B cell (primary cell): ENCODE results near the gene CADM2. TPM values are rescaled to one million over a fixed set of nuclear protein-coding genes. Genes with fewer than 3 reads are reported as not detected.

Experiments
- ATAC-seq: fragments of 200-7000 bp; cut with Tn5 transposase; one replicate; pipeline ENCODE4 v1.10.0; 2021; ENCODE audit warnings: low read depth, mild to moderate bottlenecking, moderate number of reproducible peaks, moderate library complexity
- CTCF ChIA-PET: fragments of 350-600 bp; sonication (Branson Sonifier 250); formaldehyde crosslinking; loops from one replicate; lab custom pipeline; 2021; ENCODE audit warnings: antibody characterized with exemption, inconsistent platforms; lab: Charles Lee
- POLR2A ChIA-PET: fragments of 350-600 bp; sonication (Branson Sonifier 250); formaldehyde crosslinking; loops from one replicate; lab custom pipeline; 2021; ENCODE audit warnings: antibody characterized with exemption; lab: Charles Lee
- DNase-seq: peaks from one replicate; pipeline ENCODE4 v3.0.0; 2013
- H2AFZ ChIP-seq: 2 replicates; pipeline ENCODE4 v1.6.1; 2012; ENCODE audit warnings: mild to moderate bottlenecking, low read depth, low read length; ENCODE audit not compliant: insufficient read depth, poor library complexity, severe bottlenecking
- H3K27ac ChIP-seq, 2 donors: 1 replicate in 1 of 2; 2 replicates in 1 of 2; pipeline ENCODE4 v1.5.1; 2012 to 2013; ENCODE audit warnings: low read length in 2 of 2, mild to moderate bottlenecking in 2 of 2, moderate library complexity in 1 of 2
- H3K27me3 ChIP-seq, 4 experiments: fragments of 200-600 bp in 1 of 4; sonication (generic) in 1 of 4; replicated peaks in 1 of 4; 1 replicate in 2 of 4; 2 replicates in 2 of 4; pipeline versions ENCODE4 v1.6.1 to v1.7.0; 2013 to 2016; ENCODE audit warnings: low read length in 3 of 4, mild to moderate bottlenecking in 2 of 4, mixed read lengths in 1 of 4, moderate library complexity in 1 of 4; ENCODE audit not compliant: insufficient read depth in 4 of 4, control insufficient read depth in 3 of 4; ENCODE audit errors: control extremely low read depth in 1 of 4
- H3K36me3 ChIP-seq, 2 experiments: replicated peaks in 1 of 2; 1 replicate in 1 of 2; 2 replicates in 1 of 2; pipeline versions ENCODE4 v1.6.1 to v1.7.1; 2013; ENCODE audit warnings: low read length in 1 of 2; ENCODE audit not compliant: insufficient read depth in 2 of 2, control insufficient read depth in 1 of 2; ENCODE audit errors: control extremely low read depth in 1 of 2, extremely low read depth in 1 of 2
- H3K4me1 ChIP-seq, 2 donors: fragments of 200-600 bp in 1 of 2; sonication (generic) in 1 of 2; 1 replicate in 1 of 2; 2 replicates in 1 of 2; pipeline versions ENCODE4 v1.5.1 to v1.6.1; 2013 to 2017; ENCODE audit warnings: low read length in 2 of 2; ENCODE audit not compliant: control insufficient read depth in 2 of 2, insufficient read depth in 2 of 2
- H3K4me2 ChIP-seq: replicated peaks from 2 replicates; pipeline ENCODE3; 2012; ENCODE audit warnings: mild to moderate bottlenecking, low read depth, low read length; ENCODE audit not compliant: poor library complexity, severe bottlenecking
- H3K4me3 ChIP-seq, 5 experiments: fragments of 200-600 bp in 1 of 5; sonication (generic) in 1 of 5; 1 replicate in 3 of 5; 2 replicates in 2 of 5; pipeline versions ENCODE4 v1.5.1 to v1.7.0; 2011 to 2016; ENCODE audit warnings: low read length in 4 of 5, mild to moderate bottlenecking in 4 of 5, low read depth in 2 of 5, control low read depth in 1 of 5, moderate library complexity in 1 of 5; ENCODE audit not compliant: insufficient read depth in 1 of 5; ENCODE audit errors: control extremely low read depth in 1 of 5, extremely low read depth in 1 of 5
- H3K79me2 ChIP-seq: fragments of 200-600 bp; sonication (generic); one replicate; pipeline ENCODE4 v1.6.0; 2016; ENCODE audit warnings: low read length; ENCODE audit not compliant: control insufficient read depth, insufficient read depth
- H3K9ac ChIP-seq: fragments of 200-600 bp; sonication (generic); 2 replicates; pipeline ENCODE4 v1.6.1; 2017; ENCODE audit warnings: mild to moderate bottlenecking, low read length, moderate library complexity
- H3K9me3 ChIP-seq, 3 donors: one replicate each; pipeline versions ENCODE4 v1.6.1 to v1.7.1; 2013; ENCODE audit warnings: low read length in 2 of 3; ENCODE audit not compliant: control insufficient read depth in 2 of 3, insufficient read depth in 1 of 3; ENCODE audit errors: control extremely low read depth in 1 of 3
- H4K20me1 ChIP-seq: 2 replicates; pipeline ENCODE4 v1.6.0; 2012; ENCODE audit warnings: mild to moderate bottlenecking, low read length; ENCODE audit not compliant: insufficient read depth, control insufficient read depth, poor library complexity, severe bottlenecking
- H3K27ac Mint-ChIP-seq: one replicate; pipeline ENCODE4 v1.8.0; 2021; ENCODE audit warnings: mixed read lengths
- H3K27me3 Mint-ChIP-seq: one replicate; pipeline ENCODE4 v1.8.0; 2021; ENCODE audit warnings: mixed read lengths
- H3K4me1 Mint-ChIP-seq: one replicate; pipeline ENCODE4 v1.8.0; 2021; ENCODE audit warnings: mixed read lengths
- H3K4me3 Mint-ChIP-seq: one replicate; pipeline ENCODE4 v1.8.0; 2021; ENCODE audit warnings: mixed read lengths
- H3K9me3 Mint-ChIP-seq: one replicate; pipeline ENCODE4 v1.8.0; 2022; ENCODE audit warnings: mixed read lengths; ENCODE audit not compliant: insufficient read depth
- EZH2 ChIP-seq: IDR thresholded peaks from 2 replicates; pipeline ENCODE4 v1.6.1; 2012; ENCODE audit warnings: borderline replicate concordance, low read depth, mild to moderate bottlenecking, moderate library complexity, low read length; ENCODE audit not compliant: insufficient read depth, poor library complexity, severe bottlenecking
- WGBS: methylation state at CpG from one replicate; pipeline ENCODE4 v1.1.5; 2013; ENCODE audit warnings: missing lambda C conversion rate; ENCODE audit not compliant: insufficient coverage; 5-methylcytosine and 5-hydroxymethylcytosine counted together
- intact Hi-C: fragments of 100-400 bp; cut with micrococcal nuclease; formaldehyde crosslinking; loops from one replicate; pipeline ENCODE4 v1.10.0; 2022
- polyA plus RNA-seq: library from polyadenylated mRNA; depleted of rRNA; stranded (reverse); fragments of >200 nt; gene quantifications from 2 replicates; pipeline ENCODE4 v1.2.3, GENCODE V29; 2012
- total RNA-seq, 2 donors: library from RNA; stranded (reverse); fragments of 120-200 nt in 1 of 2; gene quantifications; 1 replicate in 1 of 2; 2 replicates in 1 of 2; pipeline versions ENCODE4 v1.2.3 to v1.2.4, GENCODE V29; 2013 to 2022
- TF ChIP-seq, protein P1 (sequence below): fragments of 200-600 bp; IDR thresholded peaks from one replicate; pipeline ENCODE4 v1.8.0; 2022; ENCODE audit warnings: antibody characterized with exemption, mild to moderate bottlenecking

Gene CADM2
- total and polyA plus RNA-seq, 2 donors (not counting 1 experiment from before 2014, with no cell fraction given): 0.10 to 0.37 TPM

DNA sequence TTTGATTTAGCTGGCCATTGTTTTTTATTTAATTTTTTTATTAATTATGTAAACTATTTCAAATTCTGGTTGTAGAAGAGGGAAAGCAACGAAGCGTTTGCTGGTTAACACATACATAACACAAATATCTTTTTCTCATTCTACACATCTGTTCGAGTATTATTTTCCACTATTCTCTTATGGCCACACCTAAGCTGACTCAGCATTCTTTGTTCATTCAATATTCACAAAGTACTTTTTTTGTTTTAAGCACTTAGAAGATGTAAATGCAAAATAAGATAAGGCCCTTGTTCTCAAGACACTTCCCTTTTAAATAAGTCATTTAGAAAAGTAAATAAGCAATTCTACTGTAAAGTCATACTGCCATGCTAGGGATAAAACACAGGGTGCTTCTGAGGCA lies 45.4 kb downstream of the CADM2 start:
- intact Hi-C loops: no loop called here
- Mint-ChIP-seq H3K4me3 (no peak overlapping the region), H3K27me3 (no peaks in the 10 kb centered on the region), H3K27ac (no peak overlapping the region), H3K4me1 (no peaks in the 10 kb centered on the region), H3K9me3 (no peaks in the 10 kb centered on the region)
- Histone ChIP-seq H4K20me1 (no peaks in the 10 kb centered on the region), H3K4me2 (no peak overlapping the region), H3K4me1 (no peaks in the 10 kb centered on the region), H3K27ac (no peak overlapping the region), H3K9me3 (no peaks in the 10 kb centered on the region), H3K4me3 (no peak overlapping the region), H2AFZ (no peak overlapping the region), H3K79me2 (no peaks in the 10 kb centered on the region), H3K36me3 (no peaks in the 10 kb centered on the region), H3K27me3 (no peaks in the 10 kb centered on the region), H3K9ac (no peak overlapping the region)
- no CpG with 5 or more reads among the region's 3 CpGs for WGBS
- ChIA-PET CTCF (no interaction called here), POLR2A (no interaction called here)
- DNase-seq (no peak), ATAC-seq (no peak)
- no peak for TF ChIP-seq EZH2
- TF ChIP-seq, protein P1, sequence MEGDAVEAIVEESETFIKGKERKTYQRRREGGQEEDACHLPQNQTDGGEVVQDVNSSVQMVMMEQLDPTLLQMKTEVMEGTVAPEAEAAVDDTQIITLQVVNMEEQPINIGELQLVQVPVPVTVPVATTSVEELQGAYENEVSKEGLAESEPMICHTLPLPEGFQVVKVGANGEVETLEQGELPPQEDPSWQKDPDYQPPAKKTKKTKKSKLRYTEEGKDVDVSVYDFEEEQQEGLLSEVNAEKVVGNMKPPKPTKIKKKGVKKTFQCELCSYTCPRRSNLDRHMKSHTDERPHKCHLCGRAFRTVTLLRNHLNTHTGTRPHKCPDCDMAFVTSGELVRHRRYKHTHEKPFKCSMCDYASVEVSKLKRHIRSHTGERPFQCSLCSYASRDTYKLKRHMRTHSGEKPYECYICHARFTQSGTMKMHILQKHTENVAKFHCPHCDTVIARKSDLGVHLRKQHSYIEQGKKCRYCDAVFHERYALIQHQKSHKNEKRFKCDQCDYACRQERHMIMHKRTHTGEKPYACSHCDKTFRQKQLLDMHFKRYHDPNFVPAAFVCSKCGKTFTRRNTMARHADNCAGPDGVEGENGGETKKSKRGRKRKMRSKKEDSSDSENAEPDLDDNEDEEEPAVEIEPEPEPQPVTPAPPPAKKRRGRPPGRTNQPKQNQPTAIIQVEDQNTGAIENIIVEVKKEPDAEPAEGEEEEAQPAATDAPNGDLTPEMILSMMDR: no peak

DNA sequence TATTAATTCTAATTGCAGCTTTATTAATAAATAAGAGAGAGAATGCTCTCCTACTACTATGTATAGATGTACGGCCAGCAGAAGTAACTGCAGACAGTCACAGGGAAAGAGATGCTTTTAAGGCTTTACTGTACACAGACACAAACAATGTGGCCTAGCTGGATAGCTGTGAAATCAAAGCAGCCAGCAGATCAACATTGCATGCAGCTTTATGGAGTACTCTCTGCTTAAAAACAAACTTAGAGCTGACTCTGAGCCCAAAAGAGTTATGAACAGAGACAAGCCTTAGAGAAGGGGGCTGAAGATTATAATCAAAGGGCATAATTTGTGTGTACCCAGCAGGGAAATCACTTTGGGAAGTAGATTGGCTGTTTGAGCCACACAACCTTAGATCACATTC lies 47.2 kb downstream of the CADM2 start:
- Histone ChIP-seq H3K27me3 (no peaks in the 10 kb centered on the region), H3K9me3 (no peaks in the 10 kb centered on the region), H3K4me1 (no peaks in the 10 kb centered on the region), H3K9ac (no peak overlapping the region), H4K20me1 (no peaks in the 10 kb centered on the region), H3K27ac (no peak overlapping the region), H3K4me2 (no peak overlapping the region), H3K79me2 (no peaks in the 10 kb centered on the region), H2AFZ (no peak overlapping the region), H3K36me3 (no peaks in the 10 kb centered on the region), H3K4me3 (no peak overlapping the region)
- intact Hi-C loops: no loop called here
- Mint-ChIP-seq H3K27me3 (no peaks in the 10 kb centered on the region), H3K27ac (no peak overlapping the region), H3K4me1 (no peaks in the 10 kb centered on the region), H3K4me3 (no peak overlapping the region), H3K9me3 (no peaks in the 10 kb centered on the region)
- TF ChIP-seq, protein P1: no peak
- no peak for TF ChIP-seq EZH2
- ATAC-seq (no peak), DNase-seq (no peak)
- no CpG with 5 or more reads among the region's 1 CpG for WGBS
- CTCF ChIA-PET: no interaction called here
- POLR2A ChIA-PET: no interaction called here
